ENCODE results near the gene HTR3D. TPM values are rescaled to one million over a fixed set of nuclear protein-coding genes. Genes with fewer than 3 reads are reported as not detected.

HTR3D gene
- total and polyA plus RNA-seq, 9 of the 15 experiments (the other 6 are each of a cell fraction or from before 2014, with no cell fraction given) = not detected

DNA sequence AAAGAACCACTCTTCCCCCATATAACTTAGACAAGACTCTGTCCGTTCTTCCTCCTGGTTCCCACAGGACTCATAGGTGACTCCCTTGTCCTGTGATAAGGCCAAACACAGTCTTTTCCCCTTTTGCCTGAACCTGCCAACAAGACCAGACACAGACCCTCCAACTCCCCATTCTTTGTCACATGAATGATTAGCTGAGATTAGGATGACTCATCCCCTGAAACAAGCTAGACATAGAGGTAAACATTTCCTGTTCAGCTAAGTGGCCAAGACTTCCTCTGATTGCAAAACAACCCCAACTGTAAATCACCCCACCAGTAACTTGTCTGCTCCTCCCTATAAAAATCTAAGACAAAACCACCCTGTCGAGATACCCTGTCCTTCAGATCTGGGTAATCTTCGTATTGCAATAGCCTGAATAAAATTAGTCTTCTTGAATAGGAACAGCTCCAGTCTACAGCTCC lies 53.9 kb downstream of the HTR3D start (continued):
- TF ChIP-seq, protein P1, sequence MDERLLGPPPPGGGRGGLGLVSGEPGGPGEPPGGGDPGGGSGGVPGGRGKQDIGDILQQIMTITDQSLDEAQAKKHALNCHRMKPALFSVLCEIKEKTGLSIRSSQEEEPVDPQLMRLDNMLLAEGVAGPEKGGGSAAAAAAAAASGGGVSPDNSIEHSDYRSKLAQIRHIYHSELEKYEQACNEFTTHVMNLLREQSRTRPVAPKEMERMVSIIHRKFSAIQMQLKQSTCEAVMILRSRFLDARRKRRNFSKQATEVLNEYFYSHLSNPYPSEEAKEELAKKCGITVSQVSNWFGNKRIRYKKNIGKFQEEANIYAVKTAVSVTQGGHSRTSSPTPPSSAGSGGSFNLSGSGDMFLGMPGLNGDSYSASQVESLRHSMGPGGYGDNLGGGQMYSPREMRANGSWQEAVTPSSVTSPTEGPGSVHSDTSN (CRISPR knock-in tag; IDR thresholded peaks at IDR 0.05; ENCODE audit: low read depth) = no peak
- TF ChIP-seq, protein P1 (tag; conservative IDR thresholded peaks at IDR 0.05; ENCODE audit: low read depth) = peak; percentile 92
- TF ChIP-seq, protein P2, sequence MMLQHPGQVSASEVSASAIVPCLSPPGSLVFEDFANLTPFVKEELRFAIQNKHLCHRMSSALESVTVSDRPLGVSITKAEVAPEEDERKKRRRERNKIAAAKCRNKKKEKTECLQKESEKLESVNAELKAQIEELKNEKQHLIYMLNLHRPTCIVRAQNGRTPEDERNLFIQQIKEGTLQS (IDR thresholded peaks at IDR 0.05) = peak; percentile 99
- TF ChIP-seq, protein P2 (CRISPR knock-in tag; conservative IDR thresholded peaks at IDR 0.05) = peak; percentile 64; the same call in 1 of the 2 replicates
- no peak for TF ChIP-seq EWSR1 (IDR thresholded peaks at IDR 0.05; ENCODE audit: borderline replicate concordance, low read depth, partially characterized antibody)
- TF ChIP-seq MAZ (CRISPR knock-in tag; conservative IDR thresholded peaks at IDR 0.05 in 1 of 2, IDR thresholded peaks at IDR 0.05 in 1 of 2) = 0 out of 4 replicates have a peak, but pooled peaks of 1 of the 2 experiments have one; percentile 19
- no peak for TF ChIP-seq CEBPG (CRISPR knock-in tag; IDR thresholded peaks at IDR 0.05)
- TF ChIP-seq CEBPG (tag; conservative IDR thresholded peaks at IDR 0.05 in 1 of 2, IDR thresholded peaks at IDR 0.05 in 1 of 2) = peak; percentile 83 to 93
- TF ChIP-seq MYNN (IDR thresholded peaks at IDR 0.05) = no peak
- no peak for TF ChIP-seq MYNN (CRISPR knock-in tag; IDR thresholded peaks at IDR 0.05)
- no peak for TF ChIP-seq HDAC6 (IDR thresholded peaks at IDR 0.05; ENCODE audit: low read depth, low read length)
- no peak for TF ChIP-seq RBM14 (IDR thresholded peaks at IDR 0.05; ENCODE audit: borderline replicate concordance, insufficient read depth, low read depth, low read length)
- TF ChIP-seq NFE2L1 (tag; IDR thresholded peaks at IDR 0.05; ENCODE audit: borderline replicate concordance, low read depth) = peak; percentile 36; the same call in 1 of the 2 replicates
- TF ChIP-seq HDAC3 (IDR thresholded peaks at IDR 0.05; ENCODE audit: borderline replicate concordance, partially characterized antibody) = peak; percentile 71
- TF ChIP-seq MEIS2 (IDR thresholded peaks at IDR 0.05; ENCODE audit: partially characterized antibody) = peak; percentile 97
- TF ChIP-seq ZNF175 (CRISPR knock-in tag; IDR thresholded peaks at IDR 0.05; ENCODE audit: low read depth) = no peak
- no peak for TF ChIP-seq MCM5 (IDR thresholded peaks at IDR 0.05; ENCODE audit: low read depth)
- TF ChIP-seq ZNF282 (CRISPR knock-in tag; IDR thresholded peaks at IDR 0.05) = no peak
- TF ChIP-seq, protein P3, sequence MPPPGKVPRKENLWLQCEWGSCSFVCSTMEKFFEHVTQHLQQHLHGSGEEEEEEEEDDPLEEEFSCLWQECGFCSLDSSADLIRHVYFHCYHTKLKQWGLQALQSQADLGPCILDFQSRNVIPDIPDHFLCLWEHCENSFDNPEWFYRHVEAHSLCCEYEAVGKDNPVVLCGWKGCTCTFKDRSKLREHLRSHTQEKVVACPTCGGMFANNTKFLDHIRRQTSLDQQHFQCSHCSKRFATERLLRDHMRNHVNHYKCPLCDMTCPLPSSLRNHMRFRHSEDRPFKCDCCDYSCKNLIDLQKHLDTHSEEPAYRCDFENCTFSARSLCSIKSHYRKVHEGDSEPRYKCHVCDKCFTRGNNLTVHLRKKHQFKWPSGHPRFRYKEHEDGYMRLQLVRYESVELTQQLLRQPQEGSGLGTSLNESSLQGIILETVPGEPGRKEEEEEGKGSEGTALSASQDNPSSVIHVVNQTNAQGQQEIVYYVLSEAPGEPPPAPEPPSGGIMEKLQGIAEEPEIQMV (tag; conservative IDR thresholded peaks at IDR 0.05; ENCODE audit: low read depth) = no peak
- peak; percentile 78; the same call in 1 of the 2 replicates for TF ChIP-seq TRIM28 (IDR thresholded peaks at IDR 0.05)
- no peak for TF ChIP-seq NR2C2 (CRISPR knock-in tag; IDR thresholded peaks at IDR 0.05)
- 0 out of 2 replicates have a peak, but pooled peaks have one; percentile 39 for TF ChIP-seq NR2C2 (tag; IDR thresholded peaks at IDR 0.05)
- TF ChIP-seq TEAD4 (IDR thresholded peaks at IDR 0.05; ENCODE audit: low read length) = peak; percentile 50; the same call in 1 of the 2 replicates
- TF ChIP-seq TEAD4 (CRISPR knock-in tag; IDR thresholded peaks at IDR 0.05; ENCODE audit: borderline replicate concordance) = no peak
- peak in 1 of 2 experiments; percentile 70; a peak in 1 of 4 replicates for TF ChIP-seq TBL1XR1 (IDR thresholded peaks at IDR 0.05; ENCODE audit: low read length in 2 of 2)
